BLaER1 treated with 17β-estradiol and CSF1 and Interleukin-3, amounts not matched to agents 10 nM and 100 nM (cell line): ENCODE measurements around the gene KLF15.
A peak's percentile ranks its signal among the peaks of the same experiment; 100 is the strongest.

Experiments
- H3K27ac ChIP-seq, 11 experiments: shearing (Covaris generic); formaldehyde crosslinking; 2 replicates each; pipeline ENCODE4 v1.8.1; 2022
- H3K27me3 ChIP-seq, 11 experiments: shearing (Covaris generic); formaldehyde crosslinking; 2 replicates each; pipeline ENCODE4 v1.8.1; 2022
- H3K36me3 ChIP-seq, 11 experiments: shearing (Covaris generic); formaldehyde crosslinking; 2 replicates each; pipeline ENCODE4 v1.8.1; 2022
- H3K4me1 ChIP-seq, 10 experiments: shearing (Covaris generic); formaldehyde crosslinking; 2 replicates each; pipeline ENCODE4 v1.8.1; 2022
- H3K4me2 ChIP-seq, 11 experiments: shearing (Covaris generic); formaldehyde crosslinking; 2 replicates each; pipeline ENCODE4 v1.8.1; 2022
- H3K4me3 ChIP-seq, 10 experiments: shearing (Covaris generic); formaldehyde crosslinking; 2 replicates each; pipeline ENCODE4 v1.8.1; 2022
- H3K9ac ChIP-seq, 11 experiments: shearing (Covaris generic); formaldehyde crosslinking; 2 replicates each; pipeline ENCODE4 v1.8.1; 2022
- H3K9me3 ChIP-seq, 11 experiments: shearing (Covaris generic); formaldehyde crosslinking; replicated peaks in 1 of 11; 2 replicates each; pipeline ENCODE4 v1.8.1; 2022
- H4K20me1 ChIP-seq, 11 experiments: shearing (Covaris generic); formaldehyde crosslinking; 2 replicates each; pipeline ENCODE4 v1.8.1; 2022
- Cebpa-rat ChIP-seq, 11 experiments: shearing (Covaris generic); IDR thresholded peaks; 2 replicates each; pipeline ENCODE4 v1.8.1; 2022

Gene KLF15

GRCh38 chr3:126348308-126348920 is 8.8 kb downstream of the KLF15 start:
- H3K9ac ChIP-seq, result no peak overlapping the region
- H3K4me3 ChIP-seq, result no peak overlapping the region
- no peak for TF ChIP-seq Cebpa-rat (IDR thresholded peaks at IDR 0.05)
- H3K27me3 ChIP-seq, result no peaks in the 10 kb centered on the region
- peaks cover 0 to 23% (median 0%) of the 10 kb centered on the region in 11 experiments; a peak in 3 of 22 replicates for H4K20me1 ChIP-seq
- H3K9me3 ChIP-seq, result no peaks in the 10 kb centered on the region
- no peak overlapping the region for H3K27ac ChIP-seq
- H3K4me1 ChIP-seq, result peaks cover 0 to 8% (median 0%) of the 10 kb centered on the region in 10 experiments; a peak in 4 of 20 replicates
- no peaks in the 10 kb centered on the region for H3K36me3 ChIP-seq
- no peak overlapping the region for H3K4me2 ChIP-seq

GRCh38 chr3:126347543-126348161 is 9.6 kb downstream of the KLF15 start:
- TF ChIP-seq Cebpa-rat (IDR thresholded peaks at IDR 0.05), result no peak
- H3K36me3 ChIP-seq, result no peaks in the 10 kb centered on the region
- H3K4me2 ChIP-seq, result no peak overlapping the region
- H3K4me3 ChIP-seq, result no peak overlapping the region
- no peaks in the 10 kb centered on the region for H3K9me3 ChIP-seq
- H3K4me1 ChIP-seq, result peaks cover 0 to 8% (median 0%) of the 10 kb centered on the region in 10 experiments; a peak in 4 of 20 replicates
- H3K27me3 ChIP-seq, result no peaks in the 10 kb centered on the region
- H3K9ac ChIP-seq, result no peak overlapping the region
- no peak overlapping the region for H3K27ac ChIP-seq
- H4K20me1 ChIP-seq, result peaks cover 0 to 21% (median 0%) of the 10 kb centered on the region in 11 experiments; a peak in 2 of 22 replicates

GRCh38 chr3:126346466-126346865 is 10.7 kb downstream of the KLF15 start:
- H4K20me1 ChIP-seq, result peaks cover 0 to 15% (median 0%) of the 10 kb centered on the region in 11 experiments; a peak in 2 of 22 replicates
- peaks cover 0 to 8% (median 0%) of the 10 kb centered on the region in 10 experiments; a peak in 4 of 20 replicates for H3K4me1 ChIP-seq
- H3K27me3 ChIP-seq, result no peaks in the 10 kb centered on the region
- H3K4me2 ChIP-seq, result no peak overlapping the region
- H3K36me3 ChIP-seq, result no peaks in the 10 kb centered on the region
- H3K27ac ChIP-seq, result no peak overlapping the region
- no peak overlapping the region for H3K4me3 ChIP-seq
- H3K9ac ChIP-seq, result no peak overlapping the region
- H3K9me3 ChIP-seq, result no peaks in the 10 kb centered on the region
- TF ChIP-seq Cebpa-rat (IDR thresholded peaks at IDR 0.05), result no peak

- no peak for TF ChIP-seq Cebpa-rat (IDR thresholded peaks at IDR 0.05)
- Histone ChIP-seq H3K27me3 (no peaks in the 10 kb centered on the region), H3K9me3 (no peaks in the 10 kb centered on the region), H3K4me3 (no peak overlapping the region), H3K9ac (no peak overlapping the region), H3K27ac (no peak overlapping the region), H4K20me1 (peaks cover 0 to 9% (median 0%) of the 10 kb centered on the region in 11 experiments; a peak in 2 of 22 replicates), H3K4me2 (no peak overlapping the region), H3K36me3 (no peaks in the 10 kb centered on the region), H3K4me1 (peaks cover 0 to 8% (median 0%) of the 10 kb centered on the region in 10 experiments; a peak in 4 of 20 replicates)
Observed at GRCh38 chr3:126345641-126346460, 11.4 kb downstream of the KLF15 start.

- TF ChIP-seq Cebpa-rat (IDR thresholded peaks at IDR 0.05), result no peak
- H3K9ac ChIP-seq, result no peak overlapping the region
- no peak overlapping the region for H3K4me2 ChIP-seq
Observed at GRCh38 chr3:126345231-126345630, 12.0 kb downstream of the KLF15 start.

GRCh38 chr3:126344380-126345041 is 12.7 kb downstream of the KLF15 start:
- no peaks in the 10 kb centered on the region for H3K27me3 ChIP-seq
- no peak overlapping the region for H3K4me3 ChIP-seq
- H3K4me1 ChIP-seq, result peaks cover 0 to 8% (median 0%) of the 10 kb centered on the region in 10 experiments; a peak in 2 of 20 replicates
- no peak overlapping the region for H3K9ac ChIP-seq
- H3K9me3 ChIP-seq, result no peaks in the 10 kb centered on the region
- H4K20me1 ChIP-seq, result no peaks in the 10 kb centered on the region; a peak in 2 of 22 replicates
- TF ChIP-seq Cebpa-rat (IDR thresholded peaks at IDR 0.05), result no peak
- no peak overlapping the region for H3K4me2 ChIP-seq
- no peak overlapping the region for H3K27ac ChIP-seq
- no peaks in the 10 kb centered on the region for H3K36me3 ChIP-seq

More at GRCh38 chr3:126345231-126345630, 12.0 kb downstream of the KLF15 start:
- Histone ChIP-seq H3K36me3 (no peaks in the 10 kb centered on the region), H3K4me3 (no peak overlapping the region), H4K20me1 (peaks cover 0 to 7% (median 0%) of the 10 kb centered on the region in 11 experiments; a peak in 2 of 22 replicates), H3K27ac (no peak overlapping the region), H3K27me3 (no peaks in the 10 kb centered on the region), H3K4me1 (peaks cover 0 to 8% (median 0%) of the 10 kb centered on the region in 10 experiments; a peak in 2 of 20 replicates), H3K9me3 (no peaks in the 10 kb centered on the region)

- TF ChIP-seq Cebpa-rat (IDR thresholded peaks at IDR 0.05), result no peak
- Histone ChIP-seq H3K4me3 (no peak overlapping the region), H3K9ac (no peak overlapping the region), H3K4me2 (peak overlapping the region in 1 of 11 experiments; percentile 44; a peak in 1 of 22 replicates), H3K27me3 (no peaks in the 10 kb centered on the region), H3K27ac (no peak overlapping the region), H3K36me3 (no peaks in the 10 kb centered on the region), H4K20me1 (no peaks in the 10 kb centered on the region; a peak in 1 of 22 replicates), H3K9me3 (no peaks in the 10 kb centered on the region), H3K4me1 (peaks cover 0 to 8% (median 0%) of the 10 kb centered on the region in 10 experiments; a peak in 2 of 20 replicates)
Observed at GRCh38 chr3:126343649-126344035, 13.6 kb downstream of the KLF15 start.

- peak overlapping the region in 1 of 11 experiments; percentile 44; a peak in 2 of 22 replicates for H3K4me2 ChIP-seq
Observed at GRCh38 chr3:126342991-126343648, 14.1 kb downstream of the KLF15 start.

More at GRCh38 chr3:126342991-126343648, 14.1 kb downstream of the KLF15 start:
- Histone ChIP-seq H3K9ac (no peak overlapping the region), H3K27me3 (no peaks in the 10 kb centered on the region), H4K20me1 (no peaks in the 10 kb centered on the region; a peak in 1 of 22 replicates), H3K4me3 (no peak overlapping the region), H3K36me3 (no peaks in the 10 kb centered on the region), H3K27ac (no peak overlapping the region), H3K9me3 (no peaks in the 10 kb centered on the region), H3K4me1 (peaks cover 0 to 8% (median 0%) of the 10 kb centered on the region in 10 experiments; a peak in 2 of 20 replicates)
- TF ChIP-seq Cebpa-rat (IDR thresholded peaks at IDR 0.05), result no peak
